Neutrophil (primary cell): ENCODE results near the gene GPR15LG.
A peak's percentile ranks its signal among the peaks of the same experiment; 100 is the strongest.

Experiments used
- H3K27ac ChIP-seq: fragments of 200-600 bp; sonication (generic); 2 replicates; pipeline ENCODE4 v1.5.1; 2016; ENCODE audit warnings: mild to moderate bottlenecking, moderate library complexity
- H3K27me3 ChIP-seq: fragments of 200-600 bp; sonication (generic); 2 replicates; pipeline ENCODE4 v1.6.0; 2016; ENCODE audit warnings: mild to moderate bottlenecking
- H3K36me3 ChIP-seq: fragments of 200-600 bp; sonication (generic); 2 replicates; pipeline ENCODE4 v1.5.1; 2017
- H3K4me1 ChIP-seq, 2 experiments: fragments of 200-600 bp in 1 of 2; sonication (generic) in 1 of 2; 1 replicate in 1 of 2; 2 replicates in 1 of 2; pipeline versions ENCODE4 v1.5.1 to v1.6.1; 2013 to 2016; ENCODE audit warnings: low read depth in 1 of 2, low read length in 1 of 2, mild to moderate bottlenecking in 1 of 2, moderate library complexity in 1 of 2; ENCODE audit not compliant: control insufficient read depth in 1 of 2, insufficient read depth in 1 of 2
- H3K4me3 ChIP-seq, 2 experiments: fragments of 200-600 bp in 1 of 2; sonication (generic) in 1 of 2; 1 replicate in 1 of 2; 2 replicates in 1 of 2; pipeline ENCODE4 v1.5.1; 2013 to 2016; ENCODE audit warnings: low read depth in 1 of 2, low read length in 1 of 2, mild to moderate bottlenecking in 1 of 2, moderate library complexity in 1 of 2
- H3K9me3 ChIP-seq: fragments of 200-600 bp; sonication (generic); 2 replicates; pipeline ENCODE4 v1.5.1; 2016
- CTCF ChIP-seq: fragments of 200-600 bp; sonication (generic); IDR thresholded peaks from 2 replicates; pipeline ENCODE4 v1.5.1; 2016; ENCODE audit warnings: antibody characterized with exemption

Gene GPR15LG

GRCh38 chr10:84152769-84153168 lies 20.8 kb upstream of the GPR15LG start:
- Histone ChIP-seq H3K4me1 (peaks cover 28 to 31% of the 10 kb centered on the region in 2 experiments), H3K4me3 (no peak overlapping the region), H3K27me3 (no peaks in the 10 kb centered on the region), H3K9me3 (no peaks in the 10 kb centered on the region), H3K36me3 (peaks cover 57% of the 10 kb centered on the region), H3K27ac (peak overlapping the region; percentile 9)
- no peak for TF ChIP-seq CTCF

GRCh38 chr10:84155521-84155920 lies 18.1 kb upstream of the GPR15LG start:
- H3K9me3 ChIP-seq: no peaks in the 10 kb centered on the region
- H3K27ac ChIP-seq: peak overlapping the region; percentile 74
- H3K4me1 ChIP-seq: peaks cover 45 to 47% of the 10 kb centered on the region in 2 experiments
- H3K4me3 ChIP-seq: no peak overlapping the region
- no peaks in the 10 kb centered on the region for H3K27me3 ChIP-seq
- H3K36me3 ChIP-seq: peaks cover 36% of the 10 kb centered on the region
- TF ChIP-seq CTCF: no peak

GRCh38 chr10:84156009-84156408 lies 17.6 kb upstream of the GPR15LG start:
- Histone ChIP-seq H3K36me3 (peaks cover 31% of the 10 kb centered on the region), H3K27me3 (no peaks in the 10 kb centered on the region), H3K4me3 (no peak overlapping the region), H3K4me1 (peaks cover 45 to 47% of the 10 kb centered on the region in 2 experiments), H3K9me3 (no peaks in the 10 kb centered on the region), H3K27ac (peak overlapping the region; percentile 74)
- no peak for TF ChIP-seq CTCF

GRCh38 chr10:84156768-84157167 lies 16.8 kb upstream of the GPR15LG start:
- peaks cover 26% of the 10 kb centered on the region for H3K36me3 ChIP-seq
- no peak for TF ChIP-seq CTCF
- no peaks in the 10 kb centered on the region for H3K27me3 ChIP-seq
- peak overlapping the region; percentile 74 for H3K27ac ChIP-seq
- H3K4me3 ChIP-seq: peak overlapping the region in 1 of 2 experiments; percentile 2
- no peaks in the 10 kb centered on the region for H3K9me3 ChIP-seq
- H3K4me1 ChIP-seq: peaks cover 45 to 47% of the 10 kb centered on the region in 2 experiments

GRCh38 chr10:84158061-84158460 lies 15.5 kb upstream of the GPR15LG start:
- no peak overlapping the region for H3K4me3 ChIP-seq
- no peaks in the 10 kb centered on the region for H3K27me3 ChIP-seq
- peak overlapping the region; percentile 39 for H3K27ac ChIP-seq
- no peaks in the 10 kb centered on the region for H3K9me3 ChIP-seq
- H3K4me1 ChIP-seq: peaks cover 45 to 47% of the 10 kb centered on the region in 2 experiments
- H3K36me3 ChIP-seq: peaks cover 13% of the 10 kb centered on the region
- no peak for TF ChIP-seq CTCF

- H3K27me3 ChIP-seq: peaks cover 5% of the 10 kb centered on the region
- peak overlapping the region in 1 of 2 experiments; percentile 31 for H3K4me3 ChIP-seq
- H3K9me3 ChIP-seq: no peaks in the 10 kb centered on the region
- H3K4me1 ChIP-seq: peaks cover 45 to 47% of the 10 kb centered on the region in 2 experiments
- TF ChIP-seq CTCF: no peak
- H3K27ac ChIP-seq: peak overlapping the region; percentile 39
- H3K36me3 ChIP-seq: peaks cover 8% of the 10 kb centered on the region
These were observed 15.1 kb upstream of the GPR15LG start for GRCh38 chr10:84158550-84158949.
